Thymus (tissue), 11 donors: ENCODE data around the gene MCMBP. TPM values are rescaled to one million over a fixed set of nuclear protein-coding genes. Genes with fewer than 3 reads are reported as not detected.

ENCODE experiments used
- DNase-seq, 9 donors: peaks; one replicate each; pipeline ENCODE4 v3.0.0-alpha.2; 2013; ENCODE audit warnings: low spot score in 9 of 9, low read depth in 6 of 9, missing footprints in 1 of 9
- H3K27ac ChIP-seq, 2 donors: one replicate each; pipeline ENCODE4 v1.5.1; 2013; ENCODE audit warnings: control low read depth in 1 of 2, low read depth in 1 of 2, low read length in 1 of 2, mild to moderate bottlenecking in 1 of 2, moderate library complexity in 1 of 2
- H3K27me3 ChIP-seq, 2 donors: one replicate each; pipeline ENCODE4 v1.5.1; 2013; ENCODE audit warnings: low read length in 1 of 2; ENCODE audit not compliant: control insufficient read depth in 2 of 2, insufficient read depth in 1 of 2
- H3K36me3 ChIP-seq, 2 donors: one replicate each; pipeline ENCODE4 v1.5.1; 2013; ENCODE audit warnings: low read length in 1 of 2, mild to moderate bottlenecking in 1 of 2, moderate library complexity in 1 of 2; ENCODE audit not compliant: control insufficient read depth in 2 of 2, insufficient read depth in 2 of 2
- H3K4me1 ChIP-seq, 2 donors: one replicate each; pipeline ENCODE4 v1.5.1; 2013; ENCODE audit warnings: low read length in 2 of 2; ENCODE audit not compliant: control insufficient read depth in 2 of 2, insufficient read depth in 2 of 2
- H3K4me3 ChIP-seq, 2 donors: one replicate each; pipeline ENCODE4 v1.5.1; 2013; ENCODE audit warnings: low read length in 2 of 2, control low read depth in 1 of 2, mild to moderate bottlenecking in 1 of 2
- H3K9me3 ChIP-seq, 2 donors: one replicate each; pipeline ENCODE4 v1.5.1; 2013; ENCODE audit warnings: low read length in 1 of 2, mild to moderate bottlenecking in 1 of 2; ENCODE audit not compliant: control insufficient read depth in 2 of 2, insufficient read depth in 1 of 2
- WGBS: extraction: QIAGEN DNeasy Blood & Tissue Kit; methylation state at CpG from one replicate; pipeline ENCODE4 v1.1.7; 2013; 5-methylcytosine and 5-hydroxymethylcytosine counted together
- polyA plus RNA-seq: library from polyadenylated mRNA; stranded (reverse); fragments of 200-250 nt; gene quantifications from one replicate; pipeline ENCODE4 v1.2.3, GENCODE V29; 2013
- total RNA-seq: library from RNA; stranded (reverse); fragments of 120-200 nt; gene quantifications from one replicate; pipeline ENCODE4 v1.2.4, GENCODE V29; 2013
- donor health status: healthy.

The MCMBP gene
- total and polyA plus RNA-seq, 2 donors, result 30.3 to 53.2 TPM

DNA sequence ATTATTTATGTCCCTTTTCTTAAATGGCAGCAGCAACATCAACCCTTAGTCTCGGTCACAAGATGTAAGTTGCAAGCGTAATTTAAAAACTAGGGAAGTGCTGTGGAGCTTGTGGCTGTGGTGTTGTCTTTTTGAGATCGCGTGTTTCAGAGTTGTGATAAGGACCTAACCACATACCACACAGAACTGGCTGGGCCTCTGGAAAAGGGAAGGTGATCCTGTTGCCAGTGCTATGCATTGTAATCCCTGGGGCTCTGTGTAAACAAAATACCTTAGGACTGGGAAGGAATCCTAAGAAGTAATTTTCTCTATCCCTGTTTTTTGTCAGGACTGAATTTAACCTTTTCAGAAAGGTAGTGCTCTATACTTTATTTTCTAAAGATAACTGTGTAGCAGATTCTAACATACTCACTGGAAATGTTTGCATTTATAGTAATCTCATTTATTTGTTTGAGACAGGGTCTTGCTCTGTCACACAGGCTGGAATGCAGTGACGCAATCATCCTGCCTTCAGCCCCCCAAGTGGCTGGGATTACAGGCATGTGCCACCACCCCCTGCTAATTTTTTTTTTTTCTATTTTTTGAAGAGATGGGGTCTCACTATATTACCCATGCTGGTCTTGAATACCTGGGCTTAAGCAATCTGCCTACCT lies 86.4 kb downstream of the MCMBP start:
- no peaks in the 10 kb centered on the region for H3K36me3 ChIP-seq
- H3K4me3 ChIP-seq, result no peak overlapping the region
- DNase-seq, result peak in 4 of 9 donors; percentile 4 to 44 (median 10)
- no peaks in the 10 kb centered on the region for H3K27me3 ChIP-seq
- H3K27ac ChIP-seq, result no peak overlapping the region
- H3K4me1 ChIP-seq, result peaks cover 3 to 15% of the 10 kb centered on the region in 2 donors
- 31% methylated on average over 5 of the region's 5 CpGs for WGBS
- no peaks in the 10 kb centered on the region for H3K9me3 ChIP-seq

DNA sequence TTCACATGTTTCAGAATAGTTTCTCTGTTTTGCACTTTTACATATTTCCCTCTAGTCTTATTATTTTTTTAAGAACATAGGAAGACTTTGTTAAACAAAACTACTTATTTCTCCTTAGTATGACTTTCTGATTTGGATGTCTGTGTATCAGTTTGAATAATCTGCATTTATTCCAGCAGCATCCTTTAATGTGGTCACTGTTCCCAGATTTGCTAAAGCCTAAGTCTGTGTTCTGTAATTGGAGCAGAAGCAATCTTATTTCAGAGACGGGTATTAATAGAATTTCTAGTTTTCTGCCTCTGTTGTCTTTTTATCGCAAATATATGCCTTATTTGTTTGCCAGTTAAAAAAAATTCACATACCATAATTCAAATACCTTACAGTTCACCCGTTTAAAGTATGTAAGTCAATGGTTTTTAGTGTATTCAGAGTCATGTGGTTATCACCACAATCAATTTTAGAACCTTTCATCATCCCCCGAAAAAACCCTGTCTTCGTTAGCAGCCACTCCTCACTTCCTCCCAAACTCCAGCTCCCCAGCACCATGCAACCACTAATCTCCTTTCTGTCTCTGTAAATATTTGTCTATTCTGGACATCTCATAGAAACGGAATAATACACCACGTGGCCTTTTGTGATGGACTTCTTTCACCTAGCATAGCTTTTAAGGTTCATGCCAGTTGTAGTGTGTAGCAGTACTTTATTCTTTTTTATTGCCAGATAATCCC lies 88.1 kb downstream of the MCMBP start:
- Histone ChIP-seq H3K36me3 (no peaks in the 10 kb centered on the region), H3K9me3 (no peaks in the 10 kb centered on the region), H3K27me3 (no peaks in the 10 kb centered on the region), H3K4me3 (no peak overlapping the region), H3K27ac (no peak overlapping the region), H3K4me1 (peaks cover 3 to 15% of the 10 kb centered on the region in 2 donors)
- WGBS, result 12% methylated on average over 7 of the region's 7 CpGs
- DNase-seq, result peak; percentile 3 to 70 (median 26)

DNA sequence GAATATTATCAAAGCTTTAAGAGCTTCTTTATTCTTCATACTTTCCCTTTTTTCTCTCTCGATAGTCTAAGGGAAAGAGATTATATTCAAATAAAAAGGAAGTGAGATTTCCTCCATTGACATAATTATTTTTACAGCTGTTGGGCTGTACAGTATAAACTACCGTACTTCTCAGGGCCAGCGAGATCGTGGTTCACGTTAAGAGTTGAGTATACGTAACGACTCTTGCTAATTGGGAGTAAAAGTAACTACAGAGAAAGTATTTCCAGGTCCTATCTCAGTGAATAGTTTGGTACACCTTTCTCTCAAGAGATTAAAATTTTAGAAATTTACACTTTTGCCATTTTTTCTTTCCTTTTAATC lies 89.0 kb downstream of the MCMBP start:
- DNase-seq, result no peak
- WGBS, result 63% methylated on average over 7 of the region's 7 CpGs
- Histone ChIP-seq H3K4me3 (no peak overlapping the region), H3K9me3 (no peaks in the 10 kb centered on the region), H3K27ac (no peak overlapping the region), H3K36me3 (no peaks in the 10 kb centered on the region), H3K27me3 (no peaks in the 10 kb centered on the region), H3K4me1 (peaks cover 3 to 15% of the 10 kb centered on the region in 2 donors)

DNA sequence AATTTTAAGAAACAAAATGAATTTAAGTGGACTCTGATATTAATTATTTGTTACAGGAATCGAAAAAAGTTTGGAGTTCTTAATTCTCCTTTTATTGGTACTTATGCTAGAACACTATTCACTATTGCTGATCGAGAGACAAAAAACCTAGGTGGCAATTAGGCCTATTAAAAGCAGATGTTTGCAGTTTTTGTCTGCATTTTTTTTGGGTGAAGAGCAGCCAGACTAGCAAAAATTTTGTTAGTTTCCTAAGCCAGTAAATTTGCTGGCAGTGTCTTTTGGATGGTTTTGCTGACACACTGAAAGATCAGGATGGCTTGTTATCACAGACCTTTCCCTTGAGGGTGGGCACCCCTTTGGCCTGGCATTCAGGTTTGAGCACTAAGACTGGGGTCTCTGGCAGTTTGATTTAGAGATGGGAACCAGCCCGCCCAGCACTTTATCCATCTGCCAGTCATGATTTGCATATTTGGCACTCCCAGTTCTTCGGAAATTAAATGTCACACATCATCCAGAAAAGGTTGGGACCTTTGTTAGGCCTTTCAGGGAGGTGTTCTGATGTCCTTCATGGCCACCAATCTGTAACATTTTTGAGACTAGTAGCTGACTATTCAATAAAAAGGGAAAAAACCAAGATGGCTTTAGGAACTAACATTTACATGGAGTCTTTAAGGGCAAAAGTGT lies 89.5 kb downstream of the MCMBP start:
- H3K27ac ChIP-seq, result no peak overlapping the region
- no peaks in the 10 kb centered on the region for H3K27me3 ChIP-seq
- no peak for DNase-seq
- H3K4me3 ChIP-seq, result no peak overlapping the region
- no peaks in the 10 kb centered on the region for H3K9me3 ChIP-seq
- H3K4me1 ChIP-seq, result peaks cover 3 to 15% of the 10 kb centered on the region in 2 donors
- no peaks in the 10 kb centered on the region for H3K36me3 ChIP-seq
- WGBS, result 86% methylated on average over 4 of the region's 4 CpGs

DNA sequence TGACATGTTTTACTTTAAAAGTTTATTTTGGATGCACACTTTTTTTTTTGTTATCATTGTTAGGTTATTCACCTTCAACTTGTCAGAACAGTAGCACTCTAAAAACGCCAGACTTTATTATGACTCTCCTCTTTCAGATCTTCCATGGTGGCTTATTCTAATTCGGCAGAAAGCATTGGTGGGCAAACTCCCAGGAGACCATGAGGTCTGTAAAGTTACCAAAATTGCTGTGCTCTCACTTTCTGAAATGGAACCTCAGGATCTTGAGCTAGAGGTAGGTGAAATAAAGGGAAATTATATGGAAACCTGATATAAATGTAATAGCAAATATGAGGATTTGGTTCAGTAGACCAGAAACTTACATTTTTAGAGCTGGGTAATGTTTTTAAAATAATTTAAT lies 91.1 kb downstream of the MCMBP start:
- H3K4me3 ChIP-seq, result no peak overlapping the region
- H3K4me1 ChIP-seq, result peaks cover 3 to 15% of the 10 kb centered on the region in 2 donors
- no peak overlapping the region for H3K27ac ChIP-seq
- no peaks in the 10 kb centered on the region for H3K27me3 ChIP-seq
- peaks cover 0 to 3% of the 10 kb centered on the region in 2 donors for H3K36me3 ChIP-seq
- H3K9me3 ChIP-seq, result no peaks in the 10 kb centered on the region
- WGBS, result 94% methylated on average over 2 of the region's 2 CpGs
- no peak for DNase-seq

DNA sequence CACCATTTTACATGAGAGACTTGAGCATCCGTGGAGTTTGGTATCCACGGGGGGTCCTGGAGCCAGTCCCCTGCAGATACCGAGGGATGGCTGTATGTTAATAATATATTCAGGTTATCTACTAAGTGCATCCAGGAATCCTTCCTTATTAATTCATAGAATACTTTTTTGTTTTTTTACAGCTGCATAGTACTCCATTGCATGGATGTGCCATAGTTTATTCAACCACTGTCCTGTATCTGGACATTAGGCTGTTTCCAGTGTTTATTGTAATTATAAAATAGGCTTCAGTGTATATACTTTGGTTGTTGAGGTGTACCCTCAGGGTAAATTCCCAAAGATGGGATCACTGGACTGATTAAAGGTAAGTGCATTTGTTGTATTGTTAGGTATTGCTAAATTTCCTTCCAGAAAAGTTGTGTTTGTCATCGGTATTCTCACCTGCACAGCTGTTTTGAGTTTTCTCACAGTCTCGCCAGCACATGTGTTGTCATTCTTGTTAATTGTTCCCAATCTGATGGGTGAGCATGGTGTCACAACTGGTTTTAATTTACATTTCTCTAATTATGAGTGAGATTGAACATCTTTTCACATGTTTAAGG lies 91.7 kb downstream of the MCMBP start:
- H3K9me3 ChIP-seq, result no peaks in the 10 kb centered on the region
- H3K4me3 ChIP-seq, result no peak overlapping the region
- peaks cover 0 to 3% of the 10 kb centered on the region in 2 donors for H3K36me3 ChIP-seq
- peaks cover 3 to 10% of the 10 kb centered on the region in 2 donors for H3K4me1 ChIP-seq
- no peak for DNase-seq
- whole genome bisulfite sequencing, result 97% methylated on average over 5 of the region's 5 CpGs
- H3K27ac ChIP-seq, result no peak overlapping the region
- no peaks in the 10 kb centered on the region for H3K27me3 ChIP-seq

Other genes starting within 250 kb of the MCMBP start
- gene BAG3, start 221.5 kb downstream of the MCMBP start, total RNA-seq, result 1.7 TPM
- 12.6 TPM for gene BAG3, start 221.5 kb downstream of the MCMBP start, polyA plus RNA-seq
- gene INPP5F, start 146.8 kb downstream of the MCMBP start, total RNA-seq, result 10.8 TPM
- 9.4 TPM for gene INPP5F, start 146.8 kb downstream of the MCMBP start, polyA plus RNA-seq
- gene SEC23IP, start 19.9 kb upstream of the MCMBP start, total RNA-seq, result 19.5 TPM
- gene SEC23IP, start 19.9 kb upstream of the MCMBP start, polyA plus RNA-seq, result 14.1 TPM